Measurements from ENCODE around the gene SYTL3.

The SYTL3 gene

DNA sequence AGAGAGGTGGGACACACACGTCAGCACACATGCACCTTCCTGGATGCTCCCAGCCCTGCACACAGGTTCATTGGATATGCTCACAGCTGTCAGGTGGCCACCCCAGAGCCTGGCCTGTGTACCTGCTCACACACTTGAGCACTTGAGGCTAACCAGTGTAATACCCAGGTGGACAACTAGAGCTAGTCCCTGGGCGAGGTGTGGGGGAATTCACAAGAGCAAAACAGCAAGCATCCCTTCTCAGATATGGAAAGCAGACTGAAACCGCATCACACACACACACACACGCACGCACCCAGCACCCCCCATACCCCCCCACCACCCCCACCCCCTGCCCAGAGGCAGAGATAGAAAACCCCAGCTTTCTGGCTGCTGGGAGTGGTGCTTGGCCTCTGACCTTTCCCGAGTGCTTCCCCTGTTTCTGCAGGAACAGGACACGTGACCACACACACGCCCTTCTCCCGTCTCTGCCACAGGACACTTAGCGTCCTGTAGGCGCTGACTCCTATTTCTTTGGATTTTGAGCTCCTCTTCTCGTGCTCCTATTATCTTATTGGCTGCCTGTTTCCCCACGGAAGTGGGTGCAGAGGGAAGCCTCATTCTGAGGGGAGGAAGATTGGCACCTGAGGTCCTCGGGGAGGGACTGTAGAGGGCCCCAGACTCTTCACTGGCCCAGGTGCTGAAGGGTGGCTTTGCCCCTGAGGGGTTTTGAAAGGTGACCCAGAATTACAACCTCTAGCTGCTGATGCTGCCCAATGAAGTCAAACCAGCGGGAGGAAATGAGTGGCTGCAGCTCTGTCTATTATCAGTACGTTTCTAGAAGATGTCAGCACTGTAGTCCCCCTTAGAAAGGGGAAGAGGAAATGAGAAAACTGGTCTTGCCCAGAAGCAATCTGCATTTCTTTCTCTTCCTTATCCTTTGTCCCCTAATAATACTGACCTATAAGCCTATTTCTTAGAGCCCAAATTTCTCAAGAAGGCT lies 65.8 kb downstream of the SYTL3 start:
- in situ Hi-C loops (cut with HindIII; ENCODE audit: low sequenced_read_pairs) = no loop called here

DNA sequence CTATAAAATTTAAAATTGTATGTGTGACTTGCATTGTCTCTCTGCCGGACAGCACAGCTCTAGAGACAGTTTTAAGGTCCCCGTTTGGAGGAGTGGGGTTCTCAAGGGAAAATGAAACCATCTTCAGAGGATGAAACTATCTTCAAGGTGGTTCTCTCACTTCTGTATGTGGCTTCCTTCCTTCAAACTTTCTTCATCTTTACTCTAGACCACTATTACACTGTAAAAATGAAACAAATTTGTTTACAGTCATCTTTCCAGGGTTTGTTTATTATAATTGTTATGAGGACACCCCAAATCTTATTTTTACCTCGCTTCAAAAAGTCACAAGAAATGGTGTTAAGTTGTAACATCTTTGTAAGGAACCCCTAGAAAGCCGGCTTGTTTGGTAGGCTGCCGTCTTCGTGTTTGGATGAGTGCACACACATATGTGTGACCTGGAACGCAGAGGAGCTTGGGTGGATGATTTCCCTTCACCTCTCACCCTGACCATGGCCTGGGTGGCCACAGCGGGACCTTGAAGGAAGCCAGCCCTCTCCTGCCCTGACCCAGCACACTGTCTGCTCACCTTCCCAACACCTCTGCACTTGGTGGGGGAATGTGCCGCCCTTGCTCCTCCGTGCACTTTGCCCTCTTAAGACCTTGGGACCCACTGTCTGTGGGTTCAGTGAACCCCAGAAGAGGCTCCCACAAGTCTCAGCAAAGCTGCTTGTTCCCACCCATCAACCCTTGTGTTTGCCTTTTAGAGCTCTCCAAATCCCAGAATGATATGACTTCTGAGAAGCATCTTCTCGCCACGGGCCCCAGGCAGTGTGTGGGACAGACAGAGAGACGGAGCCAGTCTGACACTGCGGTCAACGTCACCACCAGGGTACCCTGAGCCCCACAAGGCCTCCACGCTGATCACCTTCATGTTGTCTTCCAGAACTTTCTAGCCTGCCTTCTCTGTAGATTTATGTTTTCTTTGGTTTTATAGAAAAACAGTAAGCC lies 67.8 kb downstream of the SYTL3 start:
- in situ Hi-C loops (cut with HindIII; ENCODE audit: low sequenced_read_pairs) = no loop called here

DNA sequence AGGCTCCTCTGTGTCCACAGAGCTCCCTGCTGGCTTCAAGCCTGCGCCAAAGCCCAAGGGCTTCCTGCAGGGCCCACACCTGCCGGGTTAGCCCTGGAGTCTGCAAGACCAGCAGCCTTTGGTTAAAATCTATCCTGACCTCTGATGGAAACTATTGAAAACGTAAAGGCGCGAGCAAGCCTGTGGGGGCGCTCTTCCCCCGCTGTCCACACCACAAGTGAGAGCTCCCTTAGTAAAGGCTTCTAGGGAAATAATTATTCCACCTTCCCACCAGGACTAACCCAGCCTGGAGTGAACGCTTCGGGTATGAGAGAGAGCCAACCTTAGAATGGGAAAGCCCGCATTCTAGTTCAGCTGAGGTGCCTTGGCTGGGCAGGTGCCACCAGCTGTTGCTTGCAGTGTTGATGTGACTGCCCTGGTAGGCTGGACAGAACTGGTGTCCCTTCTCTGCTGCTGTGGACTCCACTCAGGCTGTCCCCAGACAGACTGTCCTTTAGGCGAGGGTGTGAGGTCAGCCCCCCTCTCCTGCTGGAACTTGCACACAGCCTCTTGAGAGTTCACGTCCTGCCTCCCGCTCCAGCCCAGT lies 68.7 kb downstream of the SYTL3 start:
- in situ Hi-C loops (cut with HindIII; ENCODE audit: low sequenced_read_pairs) = no loop called here

DNA sequence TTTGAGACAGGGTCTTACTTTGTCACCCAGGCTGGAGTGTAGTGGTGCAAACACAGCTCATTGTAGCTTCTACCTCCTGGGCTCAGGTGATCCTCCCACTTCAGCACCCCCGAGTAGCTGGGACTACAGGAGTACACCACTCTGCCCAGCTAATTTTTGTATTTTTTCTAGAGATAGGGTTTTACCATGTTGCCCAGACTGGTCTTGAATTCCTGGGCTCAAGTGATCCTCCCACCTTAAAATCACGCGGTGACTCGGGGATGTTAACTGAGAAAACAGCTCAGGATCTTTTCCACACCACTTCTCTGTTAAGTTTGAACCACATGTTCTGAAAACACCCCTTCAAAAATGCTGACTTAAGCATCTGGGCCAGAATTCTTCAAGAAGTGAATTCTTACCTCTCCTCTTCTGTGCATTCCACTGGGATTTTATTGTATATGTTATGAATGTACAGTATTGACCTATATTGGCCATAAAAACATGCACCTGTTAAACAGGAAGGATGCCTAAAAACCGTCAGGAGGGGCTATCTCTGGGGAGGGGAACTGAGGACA lies 72.4 kb downstream of the SYTL3 start:
- in situ Hi-C loops (cut with HindIII; ENCODE audit: low sequenced_read_pairs) = no loop called here

DNA sequence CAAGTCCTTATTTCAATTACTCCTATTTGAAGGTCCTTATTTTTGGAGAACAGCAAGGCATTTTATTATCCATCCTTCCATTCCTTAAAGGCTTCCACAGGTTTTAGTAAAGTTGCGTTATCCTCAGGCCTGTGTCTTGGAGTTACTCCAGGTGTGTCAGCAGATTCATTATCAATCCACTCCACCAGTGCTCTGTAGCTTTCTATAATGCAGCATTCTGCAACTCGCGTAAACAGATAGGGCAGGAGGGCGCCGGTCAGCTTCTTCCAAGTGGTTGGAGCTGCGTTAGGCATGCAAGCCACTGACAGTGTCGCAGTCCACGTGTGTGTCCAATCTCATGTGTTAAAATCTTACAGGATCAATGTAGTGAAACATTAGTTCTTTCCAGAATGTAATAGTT lies 75.8 kb downstream of the SYTL3 start:
- in situ Hi-C loops (cut with HindIII; ENCODE audit: low sequenced_read_pairs) = no loop called here

DNA sequence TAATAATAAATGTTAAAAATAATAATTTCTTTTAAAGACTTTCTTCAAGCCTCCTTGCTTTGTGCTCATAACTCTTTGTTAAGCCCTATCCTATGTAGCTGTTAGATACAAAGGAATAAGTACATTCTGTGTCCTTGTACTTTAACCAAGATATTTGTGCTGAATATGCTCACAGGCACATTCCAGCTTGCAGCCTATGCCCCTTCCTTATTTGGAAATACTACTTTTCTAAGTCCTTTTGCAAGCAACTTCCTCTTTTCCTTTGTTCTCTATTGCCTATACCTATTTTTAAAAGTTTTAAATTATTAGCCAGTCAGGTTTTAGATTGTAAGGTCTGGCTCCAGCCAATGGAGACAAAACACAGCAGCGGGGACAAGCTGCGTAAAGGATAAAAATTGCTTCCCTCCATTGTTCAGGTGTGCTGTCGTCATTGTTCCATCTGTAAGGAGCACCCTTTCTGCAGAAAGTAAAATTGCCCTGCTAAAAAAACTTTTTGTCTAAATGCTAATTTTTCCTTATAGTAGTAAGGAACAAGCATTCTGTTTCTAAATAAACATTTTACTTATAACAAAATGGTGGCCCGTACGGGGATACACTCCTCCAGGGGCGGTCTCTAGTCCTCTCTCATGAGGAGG lies 80.2 kb downstream of the SYTL3 start:
- in situ Hi-C loops (cut with HindIII; ENCODE audit: low sequenced_read_pairs) = no loop called here

DNA sequence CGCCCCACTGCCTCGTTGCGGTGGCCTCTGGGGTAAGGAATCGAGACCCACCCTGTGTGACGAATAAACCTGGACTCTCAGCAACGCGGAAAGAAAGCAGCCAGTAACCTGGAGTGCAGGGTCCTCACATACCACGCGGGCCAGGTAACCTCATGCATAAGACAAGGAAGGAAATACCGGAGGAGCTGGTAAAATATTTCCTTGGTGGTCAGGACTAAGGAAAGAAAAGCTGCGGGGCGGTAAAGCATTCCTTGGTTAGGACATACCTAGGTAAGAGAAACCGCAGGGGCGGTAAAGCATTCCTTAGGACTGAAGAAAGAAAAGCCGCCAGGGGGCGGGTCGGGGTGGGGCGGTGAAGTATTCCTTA lies 80.7 kb downstream of the SYTL3 start:
- in situ Hi-C loops (cut with HindIII; ENCODE audit: low sequenced_read_pairs) = no loop called here

DNA sequence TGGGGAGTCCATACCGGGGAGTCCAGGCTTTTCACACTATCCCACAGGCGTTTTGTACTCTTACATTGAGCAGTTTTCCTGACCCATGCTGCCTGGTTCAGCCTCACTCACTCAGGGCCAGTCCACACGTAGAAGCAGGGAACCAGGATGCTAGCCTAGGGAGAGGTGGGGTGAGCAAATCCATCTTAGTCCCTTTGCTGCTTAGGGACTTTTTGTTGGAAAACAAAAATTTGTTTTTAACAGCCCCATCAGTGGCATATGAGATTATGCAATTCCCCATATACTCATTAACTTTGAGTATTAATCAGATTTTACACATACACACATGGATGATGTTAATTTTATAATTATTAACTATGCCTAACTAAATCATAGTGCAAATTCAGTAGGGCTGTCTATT lies 85.2 kb downstream of the SYTL3 start:
- in situ Hi-C loops (cut with HindIII; ENCODE audit: low sequenced_read_pairs) = no loop called here

DNA sequence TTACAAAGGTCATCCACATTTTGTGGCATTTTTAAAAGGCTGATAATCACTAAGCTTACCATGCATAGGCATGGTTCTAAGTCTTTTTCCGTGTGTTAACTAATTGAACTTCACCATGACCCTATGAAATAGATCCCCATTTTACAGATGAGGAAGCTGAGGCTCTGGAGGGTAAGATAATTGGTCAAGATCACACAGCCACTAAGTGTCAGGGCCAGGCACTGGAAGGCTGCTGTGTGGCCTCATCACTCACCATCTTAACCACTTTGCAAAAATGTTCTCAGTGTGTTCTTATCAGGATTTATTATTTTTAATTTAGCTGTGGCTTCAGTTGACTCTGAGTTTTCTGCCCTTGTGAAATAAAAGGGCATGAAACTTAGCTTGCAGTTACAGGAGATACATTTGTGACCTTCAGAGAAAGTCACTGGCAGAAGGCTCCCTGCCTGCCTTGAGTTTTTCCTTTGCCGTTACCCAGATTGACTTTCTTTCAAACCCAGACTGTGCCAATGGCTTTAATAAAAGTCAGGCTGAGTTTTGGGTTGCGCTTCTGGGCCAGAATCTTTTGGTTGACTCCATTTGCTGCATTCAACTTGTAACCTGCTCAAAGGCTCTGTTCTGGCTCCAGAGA lies 87.3 kb downstream of the SYTL3 start:
- in situ Hi-C loops (cut with HindIII; ENCODE audit: low sequenced_read_pairs) = no loop called here

DNA sequence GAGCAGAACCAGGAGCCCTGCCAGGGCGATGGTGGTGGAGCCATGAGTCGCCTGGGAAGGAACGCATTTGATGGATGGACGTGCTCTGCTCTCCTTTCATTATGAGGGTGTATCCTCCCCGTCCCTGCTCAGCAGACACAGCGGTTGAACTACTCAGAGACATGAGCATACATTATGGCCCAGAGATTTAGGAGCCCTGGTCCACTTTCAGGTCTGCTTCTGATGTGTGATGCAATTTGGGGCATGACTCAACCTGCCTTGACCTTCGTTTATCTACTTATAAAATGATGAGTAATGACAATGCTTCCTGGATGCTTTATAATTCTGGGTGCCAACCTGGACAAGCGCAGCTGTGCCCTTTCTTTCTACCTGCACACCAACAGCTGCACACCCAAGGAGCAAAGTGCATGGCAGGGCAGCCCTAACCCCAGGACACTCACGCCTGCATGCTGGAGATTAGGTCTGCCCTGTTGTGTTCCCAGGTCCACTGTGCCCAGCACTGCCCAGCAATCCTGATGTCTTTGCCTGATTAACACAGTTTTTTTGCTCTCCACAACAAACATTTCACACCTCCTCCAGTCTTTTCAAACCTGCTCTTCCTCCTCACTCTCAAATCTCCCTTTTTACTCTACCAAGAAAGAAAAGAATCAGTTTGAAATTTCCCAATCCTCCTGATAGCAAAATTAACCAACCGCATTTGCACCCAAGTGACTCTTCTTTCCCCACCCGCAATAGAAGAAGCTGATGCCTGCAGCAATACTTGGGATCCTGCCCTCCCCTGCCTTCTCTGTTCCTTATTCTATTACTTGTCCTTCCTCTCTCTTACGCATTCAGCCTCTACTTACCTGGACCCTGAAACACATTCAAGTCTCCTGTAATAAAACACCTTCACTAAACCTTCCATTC lies 88.1 kb downstream of the SYTL3 start:
- in situ Hi-C loops (cut with HindIII; ENCODE audit: low sequenced_read_pairs) = no loop called here

DNA sequence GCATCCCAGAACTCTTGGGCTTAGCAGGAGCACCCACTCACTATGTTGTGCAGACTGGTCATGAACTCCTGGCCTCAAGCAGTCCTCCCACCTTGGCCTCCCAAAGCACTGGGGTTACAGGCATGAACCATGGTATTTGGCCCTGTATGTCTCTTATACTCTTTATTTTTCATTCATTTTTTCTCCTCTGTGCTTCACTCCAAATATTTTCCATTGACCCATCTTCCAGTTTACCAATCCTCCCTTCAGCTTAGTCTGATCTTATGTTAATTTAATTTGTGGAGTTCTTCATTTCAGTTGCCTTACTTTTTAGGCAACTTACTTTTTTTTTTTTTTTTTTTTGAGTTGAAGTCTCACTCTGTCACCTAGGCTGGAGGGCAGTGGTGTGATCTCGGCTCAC lies 89.8 kb downstream of the SYTL3 start:
- in situ Hi-C loops (cut with HindIII; ENCODE audit: low sequenced_read_pairs) = no loop called here

DNA sequence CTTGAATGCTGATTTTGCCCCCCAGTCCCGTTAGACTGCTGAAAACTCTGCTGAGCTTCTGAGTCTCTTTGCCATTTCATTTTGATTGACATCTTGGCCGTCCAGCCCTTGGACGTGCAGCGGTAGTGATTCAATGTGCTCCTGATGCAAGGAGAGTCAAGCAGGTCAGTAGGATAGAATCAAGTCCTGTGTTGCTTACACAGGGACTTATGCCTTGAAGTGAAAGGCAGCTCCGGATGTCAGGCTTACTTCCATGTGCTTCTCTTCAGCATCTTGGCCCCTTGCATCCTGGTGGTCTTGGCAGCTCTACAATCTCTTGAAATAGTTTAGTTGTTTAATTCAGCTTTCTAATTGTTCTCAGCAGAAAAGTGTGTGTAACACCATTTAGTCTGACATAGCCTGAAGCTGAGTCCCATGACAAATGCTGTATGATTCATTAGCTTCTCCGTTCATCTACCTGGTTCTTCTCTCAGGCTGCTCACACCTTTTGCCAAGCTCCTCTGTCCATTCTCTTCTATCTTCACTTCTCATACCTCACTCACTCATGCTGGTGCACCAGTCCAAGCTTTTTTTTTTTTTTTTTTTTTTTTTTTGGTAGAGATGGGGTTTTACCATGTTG lies 93.3 kb downstream of the SYTL3 start:
- in situ Hi-C loops (cut with HindIII; ENCODE audit: low sequenced_read_pairs) = no loop called here

DNA sequence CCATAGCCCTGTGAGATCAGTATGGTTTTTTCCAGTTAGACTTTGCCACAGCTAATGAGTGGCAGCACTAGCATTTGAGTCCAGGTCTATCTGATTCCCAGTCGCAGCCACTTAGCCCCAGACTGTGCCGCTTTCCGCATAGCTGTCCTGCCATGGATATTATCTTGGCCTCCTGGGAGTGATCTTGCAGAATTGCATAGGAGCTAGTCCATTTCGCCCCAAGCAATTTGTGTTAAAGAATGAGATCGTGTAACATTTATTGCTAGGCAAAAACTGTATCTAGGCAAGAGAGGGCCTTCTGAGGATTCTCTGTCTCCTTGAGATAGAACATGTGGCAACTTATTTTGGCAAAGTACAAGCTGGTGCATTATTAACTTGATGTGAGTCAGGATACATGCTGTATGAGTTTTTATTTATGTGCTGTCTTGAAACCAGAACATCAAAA lies 95.2 kb downstream of the SYTL3 start:
- in situ Hi-C loops (cut with HindIII; ENCODE audit: low sequenced_read_pairs) = no loop called here

DNA sequence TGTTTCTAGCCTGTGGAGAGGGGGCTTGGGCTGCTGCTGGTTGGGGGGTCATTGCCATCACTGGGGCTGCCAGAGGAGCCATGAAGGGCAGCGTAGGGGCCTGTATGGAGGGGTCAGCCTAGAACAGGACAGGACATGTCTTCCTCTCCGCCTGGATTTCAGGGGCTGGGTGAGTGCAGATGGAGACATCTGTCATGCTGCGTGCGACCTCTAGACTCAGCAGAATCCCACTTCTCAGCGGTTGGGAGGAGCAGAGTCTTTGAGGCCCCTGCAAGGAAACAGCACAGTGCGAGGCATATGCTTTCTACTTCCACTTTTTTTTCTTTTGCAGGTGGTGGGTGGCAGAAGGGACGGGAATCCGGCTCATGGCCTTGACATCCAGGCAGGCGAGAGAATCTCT lies 101.4 kb downstream of the SYTL3 start:
- in situ Hi-C loops (cut with HindIII; ENCODE audit: low sequenced_read_pairs) = no loop called here

DNA sequence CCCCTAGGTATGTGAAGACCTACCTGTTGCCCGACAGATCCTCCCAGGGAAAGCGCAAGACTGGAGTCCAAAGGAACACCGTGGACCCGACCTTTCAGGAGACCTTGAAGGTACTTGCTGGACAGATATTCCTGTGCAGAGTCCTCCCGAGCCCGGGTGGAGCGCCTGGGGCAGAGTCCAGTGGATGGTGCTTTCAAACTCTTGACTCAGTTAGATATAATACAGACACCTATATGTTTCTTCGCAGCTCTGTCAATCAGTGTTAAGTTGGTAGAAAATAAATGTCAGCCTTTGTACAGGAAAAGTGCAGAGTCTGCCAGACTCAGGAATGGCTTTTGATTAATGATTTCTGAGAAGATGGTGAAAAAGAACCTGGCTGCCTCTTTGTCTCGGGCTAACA lies 102.1 kb downstream of the SYTL3 start:
- in situ Hi-C loops (cut with HindIII; ENCODE audit: low sequenced_read_pairs) = no loop called here

DNA sequence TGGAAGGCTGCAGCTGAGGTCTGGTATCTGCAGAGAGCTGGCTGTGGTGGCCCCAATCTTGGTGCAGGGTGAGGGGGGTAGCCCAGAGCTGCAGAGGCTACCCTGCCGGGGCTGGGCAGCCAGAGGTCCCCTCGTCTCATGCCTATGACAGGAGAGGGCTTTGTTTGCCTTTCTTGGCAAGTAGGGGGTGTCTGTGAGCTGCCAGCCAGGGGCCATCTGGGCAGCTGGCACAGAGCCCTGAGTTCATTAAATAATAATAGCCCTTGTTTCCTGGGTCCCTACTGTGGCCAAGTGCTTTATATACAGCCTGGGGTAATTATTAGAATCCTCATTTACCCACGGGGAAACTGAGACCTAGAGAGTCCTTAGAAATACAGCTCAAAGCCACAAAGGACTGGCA lies 102.8 kb downstream of the SYTL3 start:
- in situ Hi-C loops (cut with HindIII; ENCODE audit: low sequenced_read_pairs) = no loop called here

DNA sequence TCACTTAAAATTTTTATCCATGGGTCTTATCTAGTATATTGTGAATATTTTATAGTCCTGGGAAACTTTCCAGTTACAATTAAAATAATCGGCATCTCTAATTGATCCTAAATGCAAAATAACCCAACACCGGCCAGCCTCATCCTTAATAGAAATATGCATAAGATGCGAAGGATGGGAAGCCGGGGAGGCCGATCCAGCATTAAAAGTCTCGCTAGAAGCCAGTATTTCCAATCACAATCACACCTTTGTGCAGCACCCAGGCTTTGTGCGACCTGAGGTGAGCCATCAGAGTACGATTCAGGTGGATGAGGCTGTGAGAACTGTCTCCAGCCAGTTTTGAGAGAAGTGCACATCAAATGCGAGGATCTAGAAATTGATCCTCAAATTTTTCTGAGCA lies 104.0 kb downstream of the SYTL3 start:
- in situ Hi-C loops (cut with HindIII; ENCODE audit: low sequenced_read_pairs) = no loop called here

DNA sequence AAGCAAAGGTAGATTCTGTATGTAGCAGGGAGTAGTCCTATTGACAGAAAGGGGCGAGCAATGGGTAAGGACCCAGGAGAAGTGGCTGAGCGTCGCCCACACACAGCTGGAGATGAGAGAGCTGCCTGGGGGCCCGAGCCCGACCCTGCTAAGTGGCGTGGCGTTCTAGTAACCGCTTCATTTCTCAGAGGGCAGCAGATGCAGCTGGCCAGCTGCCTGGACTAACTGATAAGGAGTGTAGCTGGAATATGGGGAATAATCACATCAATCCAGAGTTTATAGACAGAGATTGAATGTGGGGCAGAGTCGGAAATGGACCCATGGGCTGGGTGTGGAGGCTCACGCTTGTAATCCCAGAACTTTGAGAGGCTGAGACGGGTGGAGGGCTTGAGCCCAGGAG lies 104.9 kb downstream of the SYTL3 start:
- in situ Hi-C loops (cut with HindIII; ENCODE audit: low sequenced_read_pairs) = no loop called here

DNA sequence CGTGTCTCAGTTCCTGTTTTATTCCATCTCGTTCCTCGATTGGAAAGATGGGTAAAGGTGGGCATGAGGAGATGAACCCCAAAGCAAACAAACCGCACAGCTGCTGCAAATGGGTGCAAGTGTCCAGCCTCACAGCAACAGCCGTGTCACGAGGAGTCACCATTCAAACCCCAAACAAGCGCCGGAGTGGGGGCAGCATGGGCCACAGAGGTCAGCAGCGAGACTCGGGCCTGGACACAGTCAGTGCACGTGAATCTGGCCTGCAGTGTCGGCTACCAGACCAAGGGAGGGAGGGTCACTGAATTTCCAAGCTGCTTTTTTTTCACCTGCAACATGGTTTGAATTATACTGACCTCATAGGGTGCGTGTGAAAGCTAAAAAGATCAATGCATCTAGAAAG lies 105.8 kb downstream of the SYTL3 start:
- in situ Hi-C loops (cut with HindIII; ENCODE audit: low sequenced_read_pairs) = no loop called here
